Dermis blood vessel endothelial cell (primary cell): ENCODE data around the gene BLVRA. TPM values are rescaled to one million over a fixed set of nuclear protein-coding genes. Genes with fewer than 3 reads are reported as not detected.
A peak's percentile ranks its signal among the peaks of the same experiment; 100 is the strongest.
"Not testable (repeated sequence)": the region's sequence is repeated elsewhere in the genome, so short reads cannot be mapped to it uniquely, and the experiment has no call there.

Experiments
- DNase-seq: peaks from one replicate; pipeline ENCODE4 v3.0.0; 2010
- total RNA-seq: library from RNA; depleted of rRNA; stranded (reverse); fragments of >200 nt; gene quantifications from 2 replicates; pipeline ENCODE4 v1.2.3, GENCODE V29; 2014

BLVRA gene
- total RNA-seq, 1 donor from 2014 or later: 32.0 TPM

- DNase-seq: no peak
Measured at GRCh38 chr7:43769791-43770465, 11.4 kb downstream of the BLVRA start.

- no peak for DNase-seq
Measured at GRCh38 chr7:43771128-43771527, 12.6 kb downstream of the BLVRA start.

- no peak for DNase-seq
Measured at GRCh38 chr7:43771573-43771972, 13.1 kb downstream of the BLVRA start.

GRCh38 chr7:43773268-43773667 is 14.8 kb downstream of the BLVRA start:
- not testable (repeated sequence) for DNase-seq

GRCh38 chr7:43775255-43775654 is 16.8 kb downstream of the BLVRA start:
- not testable (repeated sequence) for DNase-seq

GRCh38 chr7:43778293-43779044 is 20.0 kb downstream of the BLVRA start:
- DNase-seq: not testable (repeated sequence)

- no peak for DNase-seq
Measured at GRCh38 chr7:43779045-43779812, 20.7 kb downstream of the BLVRA start.

- DNase-seq: no peak
Measured at GRCh38 chr7:43781726-43782607, 23.5 kb downstream of the BLVRA start.

GRCh38 chr7:43782768-43783555 is 24.5 kb downstream of the BLVRA start:
- no peak for DNase-seq

- DNase-seq: no peak
Measured at GRCh38 chr7:43784030-43784584, 25.6 kb downstream of the BLVRA start.

- DNase-seq: not testable (repeated sequence)
Measured at GRCh38 chr7:43784585-43785087, 26.2 kb downstream of the BLVRA start.

GRCh38 chr7:43785420-43785819 is 26.9 kb downstream of the BLVRA start:
- peak; percentile 13 for DNase-seq

GRCh38 chr7:43787771-43788170 is 29.3 kb downstream of the BLVRA start:
- DNase-seq: no peak

- no peak for DNase-seq
Measured at GRCh38 chr7:43790006-43790405, 31.5 kb downstream of the BLVRA start.

GRCh38 chr7:43790834-43791233 is 32.4 kb downstream of the BLVRA start:
- DNase-seq: no peak

GRCh38 chr7:43791665-43792064 is 33.2 kb downstream of the BLVRA start:
- no peak for DNase-seq

- no peak for DNase-seq
Measured at GRCh38 chr7:43792471-43793150, 34.1 kb downstream of the BLVRA start.

- no peak for DNase-seq
Measured at GRCh38 chr7:43799605-43800004, 41.1 kb downstream of the BLVRA start.

- no peak for DNase-seq
Measured at GRCh38 chr7:43803865-43804264, 45.4 kb downstream of the BLVRA start.

- no peak for DNase-seq
Measured at GRCh38 chr7:43808410-43808809, 49.9 kb downstream of the BLVRA start.
